ENCODE measurements around the gene PAMR1. TPM values are rescaled to one million over a fixed set of nuclear protein-coding genes. Genes with fewer than 3 reads are reported as not detected.
A peak's percentile ranks its signal among the peaks of the same experiment; 100 is the strongest.

Gene PAMR1
- total RNA-seq, 2 donors from 2014 or later: not detected

DNA sequence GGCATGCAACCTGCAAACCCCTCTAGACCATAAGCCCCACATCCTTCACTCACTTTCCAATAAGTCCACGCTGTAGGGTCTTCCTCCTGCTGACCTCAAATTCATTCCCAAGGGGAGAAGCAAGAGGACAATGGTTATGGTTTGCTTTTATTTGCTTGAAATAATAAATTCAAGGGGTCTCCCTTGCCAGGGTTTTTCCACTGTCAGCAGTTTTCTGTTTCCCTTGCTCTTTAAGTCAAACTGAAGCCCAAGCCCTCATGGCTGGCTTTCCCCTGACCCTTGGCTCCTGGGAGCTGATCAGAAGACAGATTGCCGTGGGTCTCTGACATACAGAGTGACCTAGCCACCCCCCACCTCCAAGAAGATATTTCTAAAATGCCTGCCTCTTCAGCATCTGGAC, 109.9 kb downstream of the PAMR1 start:
- DNase-seq: no peak
- no peak overlapping the region for H3K4me3 Mint-ChIP-seq
- no peaks in the 10 kb centered on the region for H3K9me3 ChIP-seq (ENCODE audit: control insufficient read depth, low read length, poor library complexity, severe bottlenecking)
- peaks cover 71% of the 10 kb centered on the region for H3K27me3 Mint-ChIP-seq
- no peak for ATAC-seq
- H3K36me3 Mint-ChIP-seq (ENCODE audit: low read depth): peaks cover 5% of the 10 kb centered on the region
- no peak overlapping the region for H3K27ac Mint-ChIP-seq
- H3K4me1 Mint-ChIP-seq: peaks cover 7% of the 10 kb centered on the region

DNA sequence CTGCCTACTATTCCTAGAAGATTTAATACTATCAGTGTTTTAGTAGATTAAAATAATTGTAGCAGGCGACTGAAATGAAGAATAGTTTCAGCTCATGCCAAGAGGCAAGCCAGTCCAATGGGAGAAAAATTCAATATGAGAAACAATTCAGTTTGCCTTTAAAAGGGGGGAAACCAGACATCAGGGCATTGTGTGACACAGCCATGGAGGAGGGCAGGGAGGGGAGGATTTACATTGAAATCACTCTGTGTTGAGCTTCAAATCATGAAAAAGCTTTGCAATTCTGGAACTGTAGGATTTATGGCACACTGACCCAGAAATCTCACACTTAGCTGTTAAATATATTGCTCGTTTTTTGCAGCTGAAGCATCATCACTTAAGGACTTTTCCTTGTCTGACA, 110.6 kb downstream of the PAMR1 start:
- H3K9me3 ChIP-seq (ENCODE audit: control insufficient read depth, low read length, poor library complexity, severe bottlenecking): no peaks in the 10 kb centered on the region
- ATAC-seq (no peak), DNase-seq (no peak)
- H3K4me1 Mint-ChIP-seq: peaks cover 4% of the 10 kb centered on the region
- no peak overlapping the region for H3K27ac Mint-ChIP-seq
- peaks cover 70% of the 10 kb centered on the region for H3K27me3 Mint-ChIP-seq
- H3K4me3 Mint-ChIP-seq: no peak overlapping the region
- peaks cover 5% of the 10 kb centered on the region for H3K36me3 Mint-ChIP-seq (ENCODE audit: low read depth)

- H3K9me3 ChIP-seq (ENCODE audit: control insufficient read depth, low read length, poor library complexity, severe bottlenecking): no peaks in the 10 kb centered on the region
- Mint-ChIP-seq H3K27ac (no peak overlapping the region), H3K27me3 (peaks cover 70% of the 10 kb centered on the region), H3K4me3 (no peak overlapping the region), H3K4me1 (peaks cover 4% of the 10 kb centered on the region), H3K36me3 (ENCODE audit: low read depth) (peaks cover 5% of the 10 kb centered on the region)
- DNase-seq: no peak
- no peak for ATAC-seq
Observed at GRCh38 chr11:35414311-35414710, 111.1 kb downstream of the PAMR1 start.

GRCh38 chr11:35413598-35413997, 111.8 kb downstream of the PAMR1 start:
- Mint-ChIP-seq H3K4me3 (no peak overlapping the region), H3K27ac (no peak overlapping the region), H3K36me3 (ENCODE audit: low read depth) (peaks cover 5% of the 10 kb centered on the region), H3K4me1 (peaks cover 4% of the 10 kb centered on the region), H3K27me3 (peaks cover 73% of the 10 kb centered on the region)
- no peak for DNase-seq
- ATAC-seq: no peak
- no peaks in the 10 kb centered on the region for H3K9me3 ChIP-seq (ENCODE audit: control insufficient read depth, low read length, poor library complexity, severe bottlenecking)

DNA sequence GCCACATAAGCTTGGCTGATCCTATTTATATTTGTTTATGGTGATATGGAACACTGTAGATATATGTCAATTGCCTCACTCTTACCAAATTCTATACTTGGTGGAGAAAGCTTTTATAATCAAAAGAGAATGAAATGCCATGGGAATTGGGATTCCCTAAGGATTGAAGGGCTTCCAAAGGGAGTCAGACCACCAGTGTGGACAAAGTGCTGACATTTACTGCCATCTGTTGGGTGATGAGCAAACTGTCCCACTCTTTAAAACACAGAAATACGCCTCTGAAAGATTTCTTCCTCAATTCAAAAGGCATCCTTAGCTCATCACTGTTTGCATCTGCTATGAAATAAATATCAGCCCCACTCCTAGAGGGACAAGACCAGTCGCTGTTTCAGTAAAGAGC, 113.1 kb downstream of the PAMR1 start:
- no peak overlapping the region for H3K27ac Mint-ChIP-seq
- H3K36me3 Mint-ChIP-seq (ENCODE audit: low read depth): peaks cover 3% of the 10 kb centered on the region

GRCh38 chr11:35407041-35407440, 118.4 kb downstream of the PAMR1 start:
- Mint-ChIP-seq H3K27me3 (peaks cover 38% of the 10 kb centered on the region), H3K36me3 (ENCODE audit: low read depth) (peaks cover 4% of the 10 kb centered on the region), H3K4me3 (no peak overlapping the region), H3K4me1 (peaks cover 2% of the 10 kb centered on the region), H3K27ac (no peak overlapping the region)
- no peaks in the 10 kb centered on the region for H3K9me3 ChIP-seq (ENCODE audit: control insufficient read depth, low read length, poor library complexity, severe bottlenecking)
- no peak for DNase-seq
- ATAC-seq: no peak

More for the DNA sequence above, 113.1 kb downstream of the PAMR1 start:
- DNase-seq (no peak), ATAC-seq (no peak)
- H3K9me3 ChIP-seq (ENCODE audit: control insufficient read depth, low read length, poor library complexity, severe bottlenecking): no peaks in the 10 kb centered on the region
- no peak overlapping the region for H3K4me3 Mint-ChIP-seq
- H3K4me1 Mint-ChIP-seq: no peaks in the 10 kb centered on the region
- H3K27me3 Mint-ChIP-seq: peaks cover 61% of the 10 kb centered on the region

DNA sequence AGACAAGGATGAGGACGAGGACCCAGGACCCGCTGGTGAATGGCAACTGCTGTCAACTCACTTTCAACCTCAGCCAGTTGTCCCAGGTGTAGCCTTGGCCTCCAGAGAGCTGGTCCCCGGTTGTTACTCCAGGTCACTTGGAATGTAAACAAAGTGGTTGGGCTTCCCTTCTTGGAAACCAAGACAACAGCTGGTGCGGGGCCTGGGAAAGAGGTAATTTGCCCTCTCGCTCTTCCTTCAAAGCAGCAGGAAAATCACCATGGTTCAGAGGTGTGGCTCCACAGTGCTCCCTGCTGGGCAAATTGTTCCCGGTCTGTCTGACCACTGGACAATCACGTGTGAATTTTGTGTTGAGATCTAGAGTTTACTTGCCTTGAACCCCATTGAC, 121.0 kb downstream of the PAMR1 start:
- no peak for ATAC-seq
- DNase-seq: no peak
- H3K4me1 Mint-ChIP-seq: peaks cover 2% of the 10 kb centered on the region
- no peak overlapping the region for H3K27ac Mint-ChIP-seq
- H3K36me3 Mint-ChIP-seq (ENCODE audit: low read depth): peaks cover 4% of the 10 kb centered on the region
- H3K27me3 Mint-ChIP-seq: peaks cover 31% of the 10 kb centered on the region
- H3K4me3 Mint-ChIP-seq: no peak overlapping the region
- no peaks in the 10 kb centered on the region for H3K9me3 ChIP-seq (ENCODE audit: control insufficient read depth, low read length, poor library complexity, severe bottlenecking)

DNA sequence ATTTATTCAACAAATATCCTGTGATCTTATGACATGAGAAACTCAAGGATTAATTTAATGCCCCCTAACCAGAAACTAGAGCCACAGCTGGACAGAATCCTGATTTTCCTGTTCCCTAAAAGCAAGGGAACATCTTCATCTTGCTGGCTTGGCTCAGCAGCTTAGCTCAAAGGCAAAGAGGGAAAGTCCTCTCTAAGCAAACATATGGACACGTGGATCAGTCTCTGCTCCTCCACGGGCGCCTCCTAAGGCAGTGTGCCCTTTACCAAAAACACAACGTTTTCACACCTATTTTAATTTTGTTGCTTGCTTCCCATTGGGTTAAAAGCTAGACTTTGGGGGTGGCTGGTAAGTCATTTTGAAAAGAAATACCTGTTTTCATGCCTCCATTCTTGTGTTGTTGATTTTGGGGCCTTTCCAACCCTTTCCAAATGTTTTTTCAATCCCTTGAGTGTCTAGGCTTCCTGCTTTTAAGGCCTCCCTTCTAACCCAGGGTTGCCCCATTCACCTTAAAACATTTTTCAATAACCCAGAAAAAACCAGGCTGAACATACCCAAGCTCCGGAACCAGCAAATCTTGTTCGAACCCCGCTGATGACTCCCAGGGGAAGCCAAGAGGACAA, 121.5 kb downstream of the PAMR1 start:
- DNase-seq (no peak), ATAC-seq (no peak)
- no peaks in the 10 kb centered on the region for H3K9me3 ChIP-seq (ENCODE audit: control insufficient read depth, low read length, poor library complexity, severe bottlenecking)
- no peak overlapping the region for H3K27ac Mint-ChIP-seq
- H3K27me3 Mint-ChIP-seq: peaks cover 34% of the 10 kb centered on the region
- H3K4me1 Mint-ChIP-seq: peaks cover 2% of the 10 kb centered on the region
- no peak overlapping the region for H3K4me3 Mint-ChIP-seq
- H3K36me3 Mint-ChIP-seq (ENCODE audit: low read depth): peaks cover 4% of the 10 kb centered on the region

DNA sequence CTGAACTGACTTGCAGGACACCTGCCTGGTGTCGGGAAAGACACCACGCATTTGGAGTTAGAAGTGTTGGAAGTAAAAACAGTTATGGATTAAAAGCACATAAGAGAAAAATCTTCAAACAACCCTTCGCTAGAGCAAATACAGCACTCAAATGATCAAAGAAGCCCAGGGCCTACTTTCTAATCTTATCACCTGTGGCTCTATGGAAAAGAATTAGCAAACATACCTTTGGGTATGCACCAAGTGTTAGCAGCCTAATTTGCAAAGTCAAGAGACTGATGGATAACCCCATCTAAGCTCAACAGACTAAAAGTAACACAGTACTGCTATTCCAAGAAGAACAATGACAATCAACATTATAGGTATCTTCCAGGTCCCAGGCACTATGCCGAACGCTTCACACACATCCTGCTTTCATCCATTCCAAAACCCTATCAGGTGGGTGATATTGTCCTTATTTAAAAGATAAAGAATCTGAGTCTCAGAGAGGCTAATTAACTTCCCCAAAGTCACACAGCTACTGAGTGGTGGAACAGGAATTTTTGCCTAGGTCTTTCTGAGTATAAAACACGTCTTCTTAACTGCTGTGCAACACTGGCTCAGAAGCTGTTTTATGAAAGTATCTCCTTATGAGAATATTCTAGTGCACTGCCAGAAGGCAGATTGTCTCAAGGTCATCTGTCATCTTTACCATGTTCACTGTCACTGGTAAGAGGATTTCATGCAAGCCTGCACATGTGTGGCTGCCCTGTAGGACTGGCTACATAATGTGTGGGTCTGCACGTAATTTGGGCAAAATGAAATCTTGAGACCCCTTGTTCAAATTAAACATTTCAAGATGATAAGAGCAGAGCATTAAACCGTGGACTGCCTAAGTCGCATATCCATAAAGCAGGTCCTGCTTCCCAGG, 122.4 kb downstream of the PAMR1 start:
- H3K9me3 ChIP-seq (ENCODE audit: control insufficient read depth, low read length, poor library complexity, severe bottlenecking): no peaks in the 10 kb centered on the region
- ATAC-seq (no peak), DNase-seq (no peak)
- Mint-ChIP-seq H3K27ac (no peak overlapping the region), H3K36me3 (ENCODE audit: low read depth) (peaks cover 4% of the 10 kb centered on the region), H3K4me1 (peaks cover 2% of the 10 kb centered on the region), H3K27me3 (peaks cover 37% of the 10 kb centered on the region), H3K4me3 (no peak overlapping the region)

- no peaks in the 10 kb centered on the region for H3K4me1 Mint-ChIP-seq
- H3K9me3 ChIP-seq (ENCODE audit: control insufficient read depth, low read length, poor library complexity, severe bottlenecking): no peaks in the 10 kb centered on the region
- H3K27ac Mint-ChIP-seq: no peak overlapping the region
- DNase-seq (no peak), ATAC-seq (no peak)
- peaks cover 37% of the 10 kb centered on the region for H3K27me3 Mint-ChIP-seq
- no peak overlapping the region for H3K4me3 Mint-ChIP-seq
- H3K36me3 Mint-ChIP-seq (ENCODE audit: low read depth): no peaks in the 10 kb centered on the region
Observed at GRCh38 chr11:35398881-35399280, 126.5 kb downstream of the PAMR1 start.

DNA sequence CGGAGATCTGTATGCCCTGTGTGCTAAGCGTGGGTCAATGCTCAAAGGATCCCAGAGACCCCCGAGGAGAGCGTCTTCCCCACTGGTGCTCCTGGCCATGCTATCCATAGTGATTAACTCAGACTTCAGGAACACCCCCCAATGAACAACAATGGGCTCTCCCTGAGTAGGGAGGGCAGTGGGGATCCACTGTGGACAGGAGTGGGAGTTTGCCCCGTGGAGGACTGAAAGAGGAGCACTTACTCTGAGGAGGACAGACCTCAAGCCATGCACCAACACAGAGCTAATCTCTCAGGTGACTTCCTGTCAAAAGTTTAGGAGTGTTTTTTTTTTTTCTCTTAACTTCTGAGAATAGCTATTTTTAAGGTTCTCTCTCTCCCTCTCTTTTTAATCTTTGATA, 130.5 kb downstream of the PAMR1 start:
- H3K27me3 Mint-ChIP-seq: peaks cover 37% of the 10 kb centered on the region
- H3K9me3 ChIP-seq (ENCODE audit: control insufficient read depth, low read length, poor library complexity, severe bottlenecking): no peaks in the 10 kb centered on the region
- H3K4me3 Mint-ChIP-seq: no peak overlapping the region
- no peak for ATAC-seq
- no peaks in the 10 kb centered on the region for H3K36me3 Mint-ChIP-seq (ENCODE audit: low read depth)
- H3K27ac Mint-ChIP-seq: no peak overlapping the region
- DNase-seq: no peak
- peaks cover 5% of the 10 kb centered on the region for H3K4me1 Mint-ChIP-seq

- H3K27ac Mint-ChIP-seq: no peak overlapping the region
- peaks cover 21% of the 10 kb centered on the region for H3K27me3 Mint-ChIP-seq
- H3K36me3 Mint-ChIP-seq (ENCODE audit: low read depth): no peaks in the 10 kb centered on the region
Observed at GRCh38 chr11:35393098-35393497, 132.3 kb downstream of the PAMR1 start.

GRCh38 chr11:35391922-35392688, 133.3 kb downstream of the PAMR1 start:
- Mint-ChIP-seq H3K4me1 (peaks cover 8% of the 10 kb centered on the region), H3K27me3 (peaks cover 15% of the 10 kb centered on the region), H3K4me3 (peak overlapping the region; percentile 60), H3K27ac (no peak overlapping the region), H3K36me3 (ENCODE audit: low read depth) (no peaks in the 10 kb centered on the region)
- peak; percentile 88 for ATAC-seq
- DNase-seq: peak; percentile 64 to 86 (median 74)
- H3K9me3 ChIP-seq (ENCODE audit: control insufficient read depth, low read length, poor library complexity, severe bottlenecking): no peaks in the 10 kb centered on the region

More at GRCh38 chr11:35393098-35393497, 132.3 kb downstream of the PAMR1 start:
- DNase-seq (no peak), ATAC-seq (no peak)
- H3K4me3 Mint-ChIP-seq: no peak overlapping the region
- peaks cover 5% of the 10 kb centered on the region for H3K4me1 Mint-ChIP-seq
- H3K9me3 ChIP-seq (ENCODE audit: control insufficient read depth, low read length, poor library complexity, severe bottlenecking): no peaks in the 10 kb centered on the region
